Central memory CD8-positive, alpha-beta T cell (primary cell): ENCODE data around the gene GLP1R.

Experiments used
- ATAC-seq: fragments of 150-1000 bp; cut with Tn5 transposase; replicated peaks from 2 replicates; pipeline ENCODE4 v1.10.0; 2022; ENCODE audit warnings: mild to moderate bottlenecking, moderate FRiP score, moderate number of reproducible peaks; ENCODE audit not compliant: poor library complexity, severe bottlenecking; ENCODE audit errors: extremely low read depth
- DNase-seq, 2 donors: peaks; one replicate each; pipeline ENCODE4 v3.0.0; 2021; ENCODE audit warnings: low spot score in 2 of 2
- H3K27ac Mint-ChIP-seq: one replicate; pipeline ENCODE4 v1.8.0; 2022; ENCODE audit warnings: low read depth, mild to moderate bottlenecking, moderate library complexity, mixed read lengths
- H3K27me3 Mint-ChIP-seq: one replicate; pipeline ENCODE4 v1.8.0; 2022; ENCODE audit warnings: mixed read lengths
- H3K36me3 Mint-ChIP-seq: one replicate; pipeline ENCODE4 v1.8.0; 2022; ENCODE audit warnings: mild to moderate bottlenecking, moderate library complexity, mixed read lengths; ENCODE audit not compliant: insufficient read depth
- H3K4me1 Mint-ChIP-seq: one replicate; pipeline ENCODE4 v1.8.0; 2022; ENCODE audit warnings: mixed read lengths
- H3K4me3 Mint-ChIP-seq: one replicate; pipeline ENCODE4 v1.8.0; 2022; ENCODE audit warnings: mild to moderate bottlenecking, moderate library complexity, mixed read lengths
- H3K9me3 Mint-ChIP-seq: one replicate; pipeline ENCODE4 v1.8.0; 2022; ENCODE audit warnings: mixed read lengths

GLP1R gene

GRCh38 chr6:39137245-39137644 is 88.7 kb downstream of the GLP1R start:
- DNase-seq (no peak), ATAC-seq (no peak)
- Mint-ChIP-seq H3K36me3 (peaks cover 1% of the 10 kb centered on the region), H3K9me3 (peaks cover 6% of the 10 kb centered on the region), H3K27me3 (peaks cover 22% of the 10 kb centered on the region), H3K4me1 (no peaks in the 10 kb centered on the region), H3K27ac (no peak overlapping the region), H3K4me3 (no peak overlapping the region)
